GM12874 (cell line): ENCODE data around the gene RGS7.

Experiments used
- CTCF ChIP-seq: IDR thresholded peaks from 2 replicates; pipeline ENCODE4 v1.5.1; 2011; ENCODE audit warnings: low read depth, mild to moderate bottlenecking, control low read depth, low read length, moderate library complexity; ENCODE audit not compliant: insufficient read depth

RGS7 gene

GRCh38 chr1:240833075-240833474 is 523.9 kb downstream of the RGS7 start:
- TF ChIP-seq CTCF = no peak

- TF ChIP-seq CTCF = no peak
These were observed 525.1 kb downstream of the RGS7 start for GRCh38 chr1:240831922-240832321.

GRCh38 chr1:240831191-240831631 is 525.8 kb downstream of the RGS7 start:
- TF ChIP-seq CTCF = no peak

- no peak for TF ChIP-seq CTCF
These were observed 527.5 kb downstream of the RGS7 start for GRCh38 chr1:240829487-240829886.

- no peak for TF ChIP-seq CTCF
These were observed 529.2 kb downstream of the RGS7 start for GRCh38 chr1:240827786-240828185.

- TF ChIP-seq CTCF = no peak
These were observed 532.8 kb downstream of the RGS7 start for GRCh38 chr1:240824238-240824637.

GRCh38 chr1:240823357-240823756 is 533.6 kb downstream of the RGS7 start:
- TF ChIP-seq CTCF = no peak

- no peak for TF ChIP-seq CTCF
These were observed 535.1 kb downstream of the RGS7 start for GRCh38 chr1:240821925-240822324.
